ENCODE measurements around the gene MBNL1. TPM values are rescaled to one million over a fixed set of nuclear protein-coding genes. Genes with fewer than 3 reads are reported as not detected.

The MBNL1 gene
- total and polyA plus RNA-seq, 4 donors: 17.1 to 110 (median 62.3) TPM

DNA sequence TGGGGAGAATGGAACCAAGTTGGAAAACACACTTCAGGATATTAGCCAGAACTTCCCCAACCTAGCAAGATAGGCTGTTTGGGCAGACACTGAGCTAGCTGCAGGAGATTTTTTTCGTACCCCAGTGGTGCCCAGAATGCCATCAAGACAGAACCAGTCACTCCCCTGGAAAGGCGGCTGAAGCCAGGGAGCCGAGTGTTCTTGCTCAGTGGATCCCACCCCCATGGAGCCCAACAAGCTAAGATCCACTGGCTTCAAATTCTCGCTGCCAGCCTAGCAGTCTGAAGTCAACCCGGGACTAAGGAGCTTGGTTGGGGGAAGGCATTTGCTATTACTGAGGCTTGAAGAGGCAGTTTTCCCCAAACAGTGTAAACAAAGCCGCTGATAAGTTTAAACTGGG is 152.4 kb downstream of the MBNL1 start:
- Histone ChIP-seq H3K27ac (ENCODE audit: low read depth in 1 of 2, low read length in 2 of 2) (no peak overlapping the region), H3K9me3 (ENCODE audit: control insufficient read depth in 4 of 4, low read length in 3 of 4) (no peaks in the 10 kb centered on the region), H3K4me1 (ENCODE audit: control insufficient read depth in 4 of 4, insufficient read depth in 4 of 4, low read length in 3 of 4) (no peaks in the 10 kb centered on the region), H3K36me3 (ENCODE audit: control insufficient read depth in 4 of 4, insufficient read depth in 3 of 4, low read depth in 1 of 4, low read length in 3 of 4) (peaks cover 2 to 29% (median 22%) of the 10 kb centered on the region in 4 donors), H3K4me3 (ENCODE audit: low read depth in 1 of 3, low read length in 3 of 3) (no peak overlapping the region), H3K27me3 (ENCODE audit: control insufficient read depth in 4 of 4, insufficient read depth in 4 of 4, low read length in 3 of 4) (no peaks in the 10 kb centered on the region), H3K9ac (ENCODE audit: low read depth in 1 of 2, low read length in 2 of 2) (no peak overlapping the region)
- TF ChIP-seq, protein P1, sequence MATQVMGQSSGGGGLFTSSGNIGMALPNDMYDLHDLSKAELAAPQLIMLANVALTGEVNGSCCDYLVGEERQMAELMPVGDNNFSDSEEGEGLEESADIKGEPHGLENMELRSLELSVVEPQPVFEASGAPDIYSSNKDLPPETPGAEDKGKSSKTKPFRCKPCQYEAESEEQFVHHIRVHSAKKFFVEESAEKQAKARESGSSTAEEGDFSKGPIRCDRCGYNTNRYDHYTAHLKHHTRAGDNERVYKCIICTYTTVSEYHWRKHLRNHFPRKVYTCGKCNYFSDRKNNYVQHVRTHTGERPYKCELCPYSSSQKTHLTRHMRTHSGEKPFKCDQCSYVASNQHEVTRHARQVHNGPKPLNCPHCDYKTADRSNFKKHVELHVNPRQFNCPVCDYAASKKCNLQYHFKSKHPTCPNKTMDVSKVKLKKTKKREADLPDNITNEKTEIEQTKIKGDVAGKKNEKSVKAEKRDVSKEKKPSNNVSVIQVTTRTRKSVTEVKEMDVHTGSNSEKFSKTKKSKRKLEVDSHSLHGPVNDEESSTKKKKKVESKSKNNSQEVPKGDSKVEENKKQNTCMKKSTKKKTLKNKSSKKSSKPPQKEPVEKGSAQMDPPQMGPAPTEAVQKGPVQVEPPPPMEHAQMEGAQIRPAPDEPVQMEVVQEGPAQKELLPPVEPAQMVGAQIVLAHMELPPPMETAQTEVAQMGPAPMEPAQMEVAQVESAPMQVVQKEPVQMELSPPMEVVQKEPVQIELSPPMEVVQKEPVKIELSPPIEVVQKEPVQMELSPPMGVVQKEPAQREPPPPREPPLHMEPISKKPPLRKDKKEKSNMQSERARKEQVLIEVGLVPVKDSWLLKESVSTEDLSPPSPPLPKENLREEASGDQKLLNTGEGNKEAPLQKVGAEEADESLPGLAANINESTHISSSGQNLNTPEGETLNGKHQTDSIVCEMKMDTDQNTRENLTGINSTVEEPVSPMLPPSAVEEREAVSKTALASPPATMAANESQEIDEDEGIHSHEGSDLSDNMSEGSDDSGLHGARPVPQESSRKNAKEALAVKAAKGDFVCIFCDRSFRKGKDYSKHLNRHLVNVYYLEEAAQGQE (IDR thresholded peaks at IDR 0.05): no peak
- TF ChIP-seq FOXA1 (IDR thresholded peaks at IDR 0.05) (no peak), JUND (IDR thresholded peaks at IDR 0.05) (no peak), NR2F2 (IDR thresholded peaks at IDR 0.05) (no peak), GABPA (IDR thresholded peaks at IDR 0.05 in 1 of 2, conservative IDR thresholded peaks at IDR 0.05 in 1 of 2) (no peak), FOXA2 (IDR thresholded peaks at IDR 0.05) (no peak), RXRA (IDR thresholded peaks at IDR 0.05) (no peak), HNF4G (IDR thresholded peaks at IDR 0.05) (no peak), RAD21 (IDR thresholded peaks at IDR 0.05) (no peak), YY1 (IDR thresholded peaks at IDR 0.05) (no peak)
- TF ChIP-seq, protein P2, sequence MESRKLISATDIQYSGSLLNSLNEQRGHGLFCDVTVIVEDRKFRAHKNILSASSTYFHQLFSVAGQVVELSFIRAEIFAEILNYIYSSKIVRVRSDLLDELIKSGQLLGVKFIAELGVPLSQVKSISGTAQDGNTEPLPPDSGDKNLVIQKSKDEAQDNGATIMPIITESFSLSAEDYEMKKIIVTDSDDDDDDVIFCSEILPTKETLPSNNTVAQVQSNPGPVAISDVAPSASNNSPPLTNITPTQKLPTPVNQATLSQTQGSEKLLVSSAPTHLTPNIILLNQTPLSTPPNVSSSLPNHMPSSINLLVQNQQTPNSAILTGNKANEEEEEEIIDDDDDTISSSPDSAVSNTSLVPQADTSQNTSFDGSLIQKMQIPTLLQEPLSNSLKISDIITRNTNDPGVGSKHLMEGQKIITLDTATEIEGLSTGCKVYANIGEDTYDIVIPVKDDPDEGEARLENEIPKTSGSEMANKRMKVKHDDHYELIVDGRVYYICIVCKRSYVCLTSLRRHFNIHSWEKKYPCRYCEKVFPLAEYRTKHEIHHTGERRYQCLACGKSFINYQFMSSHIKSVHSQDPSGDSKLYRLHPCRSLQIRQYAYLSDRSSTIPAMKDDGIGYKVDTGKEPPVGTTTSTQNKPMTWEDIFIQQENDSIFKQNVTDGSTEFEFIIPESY (IDR thresholded peaks at IDR 0.05): no peak
- TF ChIP-seq, protein P3, sequence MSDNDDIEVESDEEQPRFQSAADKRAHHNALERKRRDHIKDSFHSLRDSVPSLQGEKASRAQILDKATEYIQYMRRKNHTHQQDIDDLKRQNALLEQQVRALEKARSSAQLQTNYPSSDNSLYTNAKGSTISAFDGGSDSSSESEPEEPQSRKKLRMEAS (IDR thresholded peaks at IDR 0.05): no peak
- TF ChIP-seq, protein P4, sequence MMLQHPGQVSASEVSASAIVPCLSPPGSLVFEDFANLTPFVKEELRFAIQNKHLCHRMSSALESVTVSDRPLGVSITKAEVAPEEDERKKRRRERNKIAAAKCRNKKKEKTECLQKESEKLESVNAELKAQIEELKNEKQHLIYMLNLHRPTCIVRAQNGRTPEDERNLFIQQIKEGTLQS (IDR thresholded peaks at IDR 0.05): no peak
- TF ChIP-seq, protein P5, sequence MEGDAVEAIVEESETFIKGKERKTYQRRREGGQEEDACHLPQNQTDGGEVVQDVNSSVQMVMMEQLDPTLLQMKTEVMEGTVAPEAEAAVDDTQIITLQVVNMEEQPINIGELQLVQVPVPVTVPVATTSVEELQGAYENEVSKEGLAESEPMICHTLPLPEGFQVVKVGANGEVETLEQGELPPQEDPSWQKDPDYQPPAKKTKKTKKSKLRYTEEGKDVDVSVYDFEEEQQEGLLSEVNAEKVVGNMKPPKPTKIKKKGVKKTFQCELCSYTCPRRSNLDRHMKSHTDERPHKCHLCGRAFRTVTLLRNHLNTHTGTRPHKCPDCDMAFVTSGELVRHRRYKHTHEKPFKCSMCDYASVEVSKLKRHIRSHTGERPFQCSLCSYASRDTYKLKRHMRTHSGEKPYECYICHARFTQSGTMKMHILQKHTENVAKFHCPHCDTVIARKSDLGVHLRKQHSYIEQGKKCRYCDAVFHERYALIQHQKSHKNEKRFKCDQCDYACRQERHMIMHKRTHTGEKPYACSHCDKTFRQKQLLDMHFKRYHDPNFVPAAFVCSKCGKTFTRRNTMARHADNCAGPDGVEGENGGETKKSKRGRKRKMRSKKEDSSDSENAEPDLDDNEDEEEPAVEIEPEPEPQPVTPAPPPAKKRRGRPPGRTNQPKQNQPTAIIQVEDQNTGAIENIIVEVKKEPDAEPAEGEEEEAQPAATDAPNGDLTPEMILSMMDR (IDR thresholded peaks at IDR 0.05; ENCODE audit: low read depth, low read length, missing input control): no peak
- no peak for DNase-seq (ENCODE audit: low spot score)
- WGBS: 97% methylated on average over 6 of the region's 6 CpGs

DNA sequence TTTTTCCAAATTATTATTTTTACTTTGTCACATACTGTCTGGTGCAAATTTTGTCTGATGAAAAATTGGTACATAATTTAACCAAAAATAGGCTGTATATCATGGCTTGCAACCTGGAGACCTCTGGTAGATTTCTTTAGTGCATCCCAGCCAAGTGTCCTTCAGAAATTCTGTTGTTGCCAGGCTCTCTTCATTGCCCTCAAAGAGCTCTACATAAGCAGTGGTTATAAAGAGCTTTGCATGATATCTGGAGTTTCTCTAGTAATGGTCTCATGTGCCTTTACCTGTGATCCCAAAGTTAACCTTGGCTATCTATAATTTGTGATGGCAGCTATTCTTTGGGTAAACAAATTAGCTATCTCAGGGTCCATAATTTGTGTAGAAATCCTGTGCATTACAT is 157.7 kb downstream of the MBNL1 start:
- no peak for DNase-seq (ENCODE audit: low spot score)
- Histone ChIP-seq H3K9ac (ENCODE audit: low read depth in 1 of 2, low read length in 2 of 2) (no peak overlapping the region), H3K4me1 (ENCODE audit: control insufficient read depth in 4 of 4, insufficient read depth in 4 of 4, low read length in 3 of 4) (no peaks in the 10 kb centered on the region), H3K36me3 (ENCODE audit: control insufficient read depth in 4 of 4, insufficient read depth in 3 of 4, low read depth in 1 of 4, low read length in 3 of 4) (peaks cover 0 to under 1% (median under 1%) of the 10 kb centered on the region in 4 donors), H3K9me3 (ENCODE audit: control insufficient read depth in 4 of 4, low read length in 3 of 4) (no peaks in the 10 kb centered on the region), H3K27ac (ENCODE audit: low read depth in 1 of 2, low read length in 2 of 2) (no peak overlapping the region), H3K27me3 (ENCODE audit: control insufficient read depth in 4 of 4, insufficient read depth in 4 of 4, low read length in 3 of 4) (no peaks in the 10 kb centered on the region), H3K4me3 (ENCODE audit: low read depth in 1 of 3, low read length in 3 of 3) (no peak overlapping the region)
- TF ChIP-seq JUND (IDR thresholded peaks at IDR 0.05) (no peak), GABPA (IDR thresholded peaks at IDR 0.05 in 1 of 2, conservative IDR thresholded peaks at IDR 0.05 in 1 of 2) (no peak), EGR1 (IDR thresholded peaks at IDR 0.05; ENCODE audit: low read depth in 2 of 2) (no peak), TAF1 (conservative IDR thresholded peaks at IDR 0.05) (no peak), NR2F2 (IDR thresholded peaks at IDR 0.05) (no peak), YY1 (IDR thresholded peaks at IDR 0.05) (no peak)
- TF ChIP-seq, protein P5 (IDR thresholded peaks at IDR 0.05; ENCODE audit: low read depth, low read length, missing input control): no peak
- TF ChIP-seq, protein P3 (IDR thresholded peaks at IDR 0.05): no peak

Data from liver (tissue), 9 donors.